Adrenal gland (tissue), 19 donors: ENCODE data around the gene GPRASP2. TPM values are rescaled to one million over a fixed set of nuclear protein-coding genes. Genes with fewer than 3 reads are reported as not detected.
"Not testable (repeated sequence)": the region's sequence is repeated elsewhere in the genome, so short reads cannot be mapped to it uniquely, and the experiment has no call there.

Experiments
- DNase-seq, 7 donors: peaks; one replicate each; pipeline ENCODE4 v3.0.0-alpha.2; 2019 to 2020
- H3K27ac ChIP-seq, 5 donors: fragments of 200-600 bp; sonication (generic) in 4 of 5; 1 replicate in 3 of 5; 2 replicates in 2 of 5; pipeline versions ENCODE4 v1.5.1 to v1.8.0; 2016 to 2020; ENCODE audit warnings: mild to moderate bottlenecking in 1 of 5
- H3K27me3 ChIP-seq: fragments of 200-600 bp; 2 replicates; pipeline ENCODE4 v1.8.0; 2021
- H3K36me3 ChIP-seq, 2 donors: fragments of 200-600 bp; replicated peaks in 1 of 2; 1 replicate in 1 of 2; 2 replicates in 1 of 2; pipeline versions ENCODE4 v1.5.1 to v1.8.0; 2018 to 2022
- H3K4me1 ChIP-seq, 2 donors: fragments of 200-600 bp; replicated peaks in 1 of 2; 1 replicate in 1 of 2; 2 replicates in 1 of 2; pipeline versions ENCODE4 v1.5.1 to v1.8.0; 2018 to 2021
- H3K4me3 ChIP-seq, 4 donors: fragments of 200-600 bp; sonication (generic) in 3 of 4; one replicate each; pipeline ENCODE4 v1.5.1; 2016 to 2018
- H3K9me3 ChIP-seq, 3 donors: fragments of 200-600 bp; sonication (generic) in 1 of 3; replicated peaks in 1 of 3; 1 replicate in 2 of 3; 2 replicates in 1 of 3; pipeline versions ENCODE4 v1.5.1 to v1.8.0; 2016 to 2021
- POLR2A ChIP-seq, 2 donors: fragments of 450-650 bp; IDR thresholded peaks; one replicate each; pipeline ENCODE4 v1.6.1; 2017; ENCODE audit warnings: antibody characterized with exemption in 2 of 2, mild to moderate bottlenecking in 2 of 2, moderate library complexity in 1 of 2
- WGBS, 4 donors: extraction: QIAGEN DNeasy Blood & Tissue Kit in 2 of 4; methylation state at CpG; one replicate each; pipeline versions ENCODE4 v1.1.5 to v1.1.7; 2013 to 2017; 5-methylcytosine and 5-hydroxymethylcytosine counted together
- intact Hi-C, 2 donors: fragments of 100-400 bp; cut with DNase I; formaldehyde crosslinking; loops; one replicate each; pipeline versions ENCODE4 v1.14.1 to v1.15.0; 2022 to 2023
- long read RNA-seq, 10 donors: library from polyadenylated mRNA in 3 of 10; unstranded in 2 of 10; stranded (forward) in 1 of 10; transcript quantifications; one replicate each; pipeline ENCODE4 v2.0.0 and lab custom pipeline, GENCODE V29; 2021 to 2026
- polyA plus RNA-seq, 3 donors: library from polyadenylated mRNA; stranded (reverse); fragments of 200-250 nt in 2 of 3; fragments of 350-450 nt in 1 of 3; fragmentation: Illumina TruSeq in 1 of 3; extraction: RNeasy Lipid Tissue Mini Kit (QIAGEN cat#74804) in 1 of 3; gene quantifications; one replicate each; pipeline ENCODE4 v1.2.3, GENCODE V29; 2013 to 2014
- total RNA-seq, 9 donors: library from RNA; depleted of rRNA in 4 of 9; stranded (reverse); fragments of >200 nt in 4 of 9; fragments of 120-200 nt in 1 of 9; fragmentation: NEBNext Ultra II Directional in 1 of 9; extraction: Animal tissue kit (Norgen Biotek cat#: 25700) in 1 of 9; gene quantifications; one replicate each; pipeline versions ENCODE4 v1.1.0 to v1.2.4, GENCODE V29; 2013 to 2023
- TF ChIP-seq, protein P1 (sequence below), 6 experiments: fragments of 450-650 bp in 4 of 6; fragments of 200-600 bp in 2 of 6; sonication (generic) in 1 of 6; IDR thresholded peaks; 1 replicate in 5 of 6; 2 replicates in 1 of 6; pipeline versions ENCODE4 v1.5.1 to v1.8.0; 2016 to 2021; ENCODE audit warnings: antibody characterized with exemption in 6 of 6, mild to moderate bottlenecking in 2 of 6, moderate library complexity in 1 of 6
- donor health status: healthy with polysubstance abuse.
- donor health status: Bipolar disorder and iron deficiency.
- donor health status: DM: yes; HTN: yes; CAD: no.
- donor health status: DM: no; HTN: no; CAD: no.
- donor health status: DM: no; HTN: no; CAD: no.
- donor health status: DM: yes; HTN: yes; CAD: no.

The GPRASP2 gene
- total RNA-seq: 10 to 100 TPM in 8 of 9 donors, 1 to 10 TPM in 1; 9.2 to 58.9 (median 21.0) TPM
- polyA plus RNA-seq: 10 to 100 TPM in 2 of 3 donors, 1 to 10 TPM in 1; 6.9 to 35.8 (median 10.9) TPM
- long read RNA-seq, donor 1, partial matches to known transcripts: 0 of 4 reads
- long read RNA-seq, donor 1, other reads (novel, unspliced or antisense): 0 of 4 reads
- long read RNA-seq, donor 2, partial matches to known transcripts: 0 of 4 reads
- long read RNA-seq, donor 2, other reads (novel, unspliced or antisense): 0 of 4 reads
- long read RNA-seq, donor 3, partial matches to known transcripts: 0 of 4 reads
- long read RNA-seq, donor 3, other reads (novel, unspliced or antisense): 0 of 4 reads
- long read RNA-seq, donor 4, partial matches to known transcripts: 0 of 1 reads
- long read RNA-seq, donor 4, other reads (novel, unspliced or antisense): 1 of 1 reads
- long read RNA-seq, donor 5, transcript GPRASP2-202 (5 exons, 581 nt): major isoform, 18 of 95 reads
- long read RNA-seq, donor 5, partial matches to known transcripts: 14 of 95 reads
- long read RNA-seq, donor 5, other reads (novel, unspliced or antisense): 61 of 95 reads
- long read RNA-seq, donor 6, partial matches to known transcripts: 0 of 2 reads
- long read RNA-seq, donor 6, other reads (novel, unspliced or antisense): 0 of 2 reads
- long read RNA-seq, donor 7, partial matches to known transcripts: 0 of 3 reads
- long read RNA-seq, donor 7, other reads (novel, unspliced or antisense): 0 of 3 reads
- long read RNA-seq, donor 8, transcript GPRASP2-202 (5 exons, 581 nt): major isoform, 5 of 5 reads
- long read RNA-seq, donor 8, partial matches to known transcripts: 0 of 5 reads
- long read RNA-seq, donor 8, other reads (novel, unspliced or antisense): 0 of 5 reads
- long read RNA-seq, donor 9, partial matches to known transcripts: 0 of 4 reads
- long read RNA-seq, donor 9, other reads (novel, unspliced or antisense): 0 of 4 reads
- long read RNA-seq, donor 10: 0 reads

GRCh38 chrX:102712216-102712966 is at the start of gene GPRASP2:
GPRASP2 (plus strand) TSS chrX:102712448; CDS start chrX:102714870, 2,422 bp downstream.
- TF ChIP-seq POLR2A (IDR thresholded peaks at IDR 0.05): no peak
- TF ChIP-seq, protein P1, sequence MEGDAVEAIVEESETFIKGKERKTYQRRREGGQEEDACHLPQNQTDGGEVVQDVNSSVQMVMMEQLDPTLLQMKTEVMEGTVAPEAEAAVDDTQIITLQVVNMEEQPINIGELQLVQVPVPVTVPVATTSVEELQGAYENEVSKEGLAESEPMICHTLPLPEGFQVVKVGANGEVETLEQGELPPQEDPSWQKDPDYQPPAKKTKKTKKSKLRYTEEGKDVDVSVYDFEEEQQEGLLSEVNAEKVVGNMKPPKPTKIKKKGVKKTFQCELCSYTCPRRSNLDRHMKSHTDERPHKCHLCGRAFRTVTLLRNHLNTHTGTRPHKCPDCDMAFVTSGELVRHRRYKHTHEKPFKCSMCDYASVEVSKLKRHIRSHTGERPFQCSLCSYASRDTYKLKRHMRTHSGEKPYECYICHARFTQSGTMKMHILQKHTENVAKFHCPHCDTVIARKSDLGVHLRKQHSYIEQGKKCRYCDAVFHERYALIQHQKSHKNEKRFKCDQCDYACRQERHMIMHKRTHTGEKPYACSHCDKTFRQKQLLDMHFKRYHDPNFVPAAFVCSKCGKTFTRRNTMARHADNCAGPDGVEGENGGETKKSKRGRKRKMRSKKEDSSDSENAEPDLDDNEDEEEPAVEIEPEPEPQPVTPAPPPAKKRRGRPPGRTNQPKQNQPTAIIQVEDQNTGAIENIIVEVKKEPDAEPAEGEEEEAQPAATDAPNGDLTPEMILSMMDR (IDR thresholded peaks at IDR 0.05): no peak
- intact Hi-C loops: no loop called here
- Histone ChIP-seq H3K9me3 (no peaks in the 10 kb centered on the region), H3K4me1 (peaks cover 0 to 4% of the 10 kb centered on the region in 2 donors), H3K27me3 (peaks cover 4% of the 10 kb centered on the region), H3K4me3 (peak within 1 kb of the TSS in 2 of 4 donors; percentile 54 to 63), H3K36me3 (no peaks in the 10 kb centered on the region), H3K27ac (peak within 1 kb of the TSS; percentile 60 to 91 (median 84))
- WGBS, 4 donors: 1 to 46% (median 16%) methylated on average over 16 to 68 of the region's 68 CpGs
- peak; percentile 44 to 64 (median 56) for DNase-seq

DNA sequence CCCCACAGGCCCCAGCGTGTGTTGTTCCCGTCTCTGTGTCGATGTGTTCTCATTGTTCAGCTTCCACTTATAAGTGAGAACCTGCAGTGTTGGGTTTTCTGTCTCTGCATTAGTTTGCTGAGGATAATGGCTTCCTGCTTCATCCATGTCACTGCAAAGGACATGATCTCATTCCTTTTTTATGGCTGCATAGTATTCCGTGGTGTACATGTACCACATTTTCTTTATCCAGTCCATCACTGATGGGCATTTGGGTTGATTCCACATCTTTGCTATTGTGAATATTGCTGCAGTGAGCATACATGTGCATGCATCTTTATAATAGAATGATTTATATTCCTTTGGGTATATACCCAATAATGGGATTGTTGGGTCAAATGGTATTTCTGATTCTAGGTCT is 48.4 kb upstream of the GPRASP2 start:
- H3K4me3 ChIP-seq, intact Hi-C loops, H3K36me3 ChIP-seq, H3K4me1 ChIP-seq, H3K27me3 ChIP-seq, DNase-seq, H3K9me3 ChIP-seq, H3K27ac ChIP-seq: not testable (repeated sequence)
- 83 to 99% (median 94%) methylated on average over 4 of the region's 4 CpGs for WGBS, 4 donors

DNA sequence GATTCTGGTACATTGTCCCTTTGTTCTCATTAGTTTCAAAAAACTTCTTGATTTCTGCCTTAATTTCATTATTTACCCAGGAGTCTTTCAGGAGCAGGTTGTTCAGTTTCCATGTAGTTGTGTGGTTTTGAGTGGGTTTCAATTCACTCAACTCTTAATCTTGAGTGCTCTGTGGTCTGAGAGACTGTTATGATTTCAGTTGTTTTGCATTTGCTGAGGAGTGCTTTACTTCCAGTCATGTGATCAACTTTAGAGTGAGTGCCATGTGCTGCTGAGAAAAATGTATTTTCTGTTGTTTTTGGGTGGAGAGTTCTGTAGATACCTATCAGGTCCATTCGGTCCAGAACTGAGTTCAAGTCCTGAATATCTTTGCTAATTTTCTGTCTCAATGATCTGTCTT is 45.2 kb upstream of the GPRASP2 start:
- DNase-seq, intact Hi-C loops, H3K27me3 ChIP-seq, H3K36me3 ChIP-seq, H3K27ac ChIP-seq, H3K4me3 ChIP-seq, H3K4me1 ChIP-seq, H3K9me3 ChIP-seq: not testable (repeated sequence)
- WGBS, 4 donors: 70 to 100% (median 91%) methylated on average over 1 of the region's 1 CpG

- WGBS, 4 donors: 69 to 91% (median 90%) methylated on average over 2 to 4 of the region's 4 CpGs; no CpG with 5 or more reads in 1 of the 4 donors
- no peaks in the 10 kb centered on the region for H3K4me1 ChIP-seq
- peaks cover 0 to 8% (median 0%) of the 10 kb centered on the region in 3 donors for H3K9me3 ChIP-seq
- no peaks in the 10 kb centered on the region for H3K36me3 ChIP-seq
- H3K4me3 ChIP-seq: no peak overlapping the region
- intact Hi-C loops: no loop called here
- no peaks in the 10 kb centered on the region for H3K27me3 ChIP-seq
- DNase-seq: no peak
- no peak overlapping the region for H3K27ac ChIP-seq
- TF ChIP-seq POLR2A (IDR thresholded peaks at IDR 0.05): no peak
- TF ChIP-seq, protein P1 (IDR thresholded peaks at IDR 0.05): no peak
These were observed 42.7 kb upstream of the GPRASP2 start for GRCh38 chrX:102669526-102669925.
